Sigmoid colon (tissue), 4 donors: ENCODE results near the gene PLEKHN1.

Source experiments
- EP300 ChIP-seq, 4 donors: sonication (generic); formaldehyde crosslinking; IDR thresholded peaks; one replicate each; pipeline ENCODE4 v1.6.1; 2017; ENCODE audit warnings: antibody characterized with exemption in 4 of 4
- POLR2A ChIP-seq, 2 donors: fragments of 450-650 bp; IDR thresholded peaks; one replicate each; pipeline ENCODE4 v1.6.1; 2016; ENCODE audit warnings: antibody characterized with exemption in 2 of 2, mild to moderate bottlenecking in 2 of 2, moderate library complexity in 2 of 2
- POLR2AphosphoS5 ChIP-seq, 4 donors: sonication (generic); formaldehyde crosslinking; IDR thresholded peaks; one replicate each; pipeline ENCODE4 v1.6.1; 2017; ENCODE audit warnings: antibody characterized with exemption in 4 of 4
- TF ChIP-seq, protein P1 (sequence below), 4 experiments: fragments of 450-650 bp in 3 of 4; fragments of 200-600 bp in 1 of 4; IDR thresholded peaks; one replicate each; pipeline ENCODE4 v1.5.1; 2016 to 2019; ENCODE audit warnings: antibody characterized with exemption in 4 of 4, mild to moderate bottlenecking in 3 of 4, moderate library complexity in 2 of 4

DNA sequence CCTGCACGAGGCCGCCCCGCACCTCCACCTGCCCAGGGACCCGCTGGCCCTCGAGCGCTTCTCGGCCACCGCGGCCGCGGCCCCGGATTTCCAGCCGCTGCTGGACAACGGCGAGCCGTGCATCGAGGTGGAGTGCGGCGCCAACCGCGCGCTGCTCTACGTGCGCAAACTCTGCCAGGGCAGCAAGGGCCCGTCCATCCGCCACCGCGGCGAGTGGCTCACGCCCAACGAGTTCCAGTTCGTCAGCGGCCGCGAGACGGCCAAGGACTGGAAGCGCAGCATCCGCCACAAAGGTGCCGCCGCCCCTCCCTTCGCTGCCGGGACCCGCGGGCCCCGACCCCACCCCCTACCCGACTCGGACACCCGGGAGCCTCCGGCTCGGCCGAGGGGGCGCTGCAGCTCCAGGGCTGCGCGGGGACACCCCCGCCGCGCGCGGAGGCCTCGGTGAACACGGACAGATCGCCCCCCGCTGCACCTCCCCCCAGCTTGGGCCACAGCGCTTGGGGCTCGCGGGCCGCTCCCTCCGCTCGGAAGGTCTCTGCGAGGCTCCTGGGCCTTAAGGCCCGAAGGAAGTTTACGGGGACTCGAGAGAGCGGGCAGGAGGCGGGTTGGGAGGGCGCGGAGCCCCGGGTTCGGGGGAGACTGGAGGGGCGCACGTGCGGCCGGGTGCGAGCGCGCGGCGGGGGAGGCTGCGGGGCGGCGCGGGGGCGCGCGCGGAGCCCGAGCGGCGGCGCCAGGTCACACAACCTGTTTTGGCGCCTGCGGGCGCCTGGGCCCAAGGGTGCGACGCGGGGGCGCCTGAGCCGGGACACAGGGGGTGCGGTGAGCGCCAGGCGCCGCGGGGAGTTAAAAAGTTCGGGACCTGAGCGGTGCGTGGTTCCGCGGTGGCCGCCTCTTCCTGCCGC lies 41.4 kb upstream of the PLEKHN1 start:
- TF ChIP-seq, protein P1, sequence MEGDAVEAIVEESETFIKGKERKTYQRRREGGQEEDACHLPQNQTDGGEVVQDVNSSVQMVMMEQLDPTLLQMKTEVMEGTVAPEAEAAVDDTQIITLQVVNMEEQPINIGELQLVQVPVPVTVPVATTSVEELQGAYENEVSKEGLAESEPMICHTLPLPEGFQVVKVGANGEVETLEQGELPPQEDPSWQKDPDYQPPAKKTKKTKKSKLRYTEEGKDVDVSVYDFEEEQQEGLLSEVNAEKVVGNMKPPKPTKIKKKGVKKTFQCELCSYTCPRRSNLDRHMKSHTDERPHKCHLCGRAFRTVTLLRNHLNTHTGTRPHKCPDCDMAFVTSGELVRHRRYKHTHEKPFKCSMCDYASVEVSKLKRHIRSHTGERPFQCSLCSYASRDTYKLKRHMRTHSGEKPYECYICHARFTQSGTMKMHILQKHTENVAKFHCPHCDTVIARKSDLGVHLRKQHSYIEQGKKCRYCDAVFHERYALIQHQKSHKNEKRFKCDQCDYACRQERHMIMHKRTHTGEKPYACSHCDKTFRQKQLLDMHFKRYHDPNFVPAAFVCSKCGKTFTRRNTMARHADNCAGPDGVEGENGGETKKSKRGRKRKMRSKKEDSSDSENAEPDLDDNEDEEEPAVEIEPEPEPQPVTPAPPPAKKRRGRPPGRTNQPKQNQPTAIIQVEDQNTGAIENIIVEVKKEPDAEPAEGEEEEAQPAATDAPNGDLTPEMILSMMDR (IDR thresholded peaks at IDR 0.05): no peak
- no peak for TF ChIP-seq POLR2AphosphoS5 (IDR thresholded peaks at IDR 0.05)
- no peak for TF ChIP-seq POLR2A (IDR thresholded peaks at IDR 0.05)
- TF ChIP-seq EP300 (IDR thresholded peaks at IDR 0.05): no peak
